Astrocyte of the cerebellum (primary cell): ENCODE data around the gene SUPT5H.

Experiments used
- DNase-seq: peaks from one replicate; pipeline ENCODE4 v3.0.0-alpha.2; 2011; ENCODE audit warnings: low read depth
- H3K4me3 ChIP-seq: 2 replicates; pipeline ENCODE4 v1.5.1; 2011; ENCODE audit warnings: mild to moderate bottlenecking, low read depth, low read length, moderate library complexity
- in situ Hi-C: cut with HindIII; loops from 2 replicates; pipeline ENCODE4 v1.10.0; 2017; ENCODE audit warnings: low sequenced_read_pairs
- TF ChIP-seq, protein P1 (sequence below): IDR thresholded peaks from 2 replicates; pipeline ENCODE4 v1.5.1; 2012; ENCODE audit warnings: low read length, low read depth, moderate library complexity, mild to moderate bottlenecking; ENCODE audit errors: missing control alignments

Gene SUPT5H

DNA sequence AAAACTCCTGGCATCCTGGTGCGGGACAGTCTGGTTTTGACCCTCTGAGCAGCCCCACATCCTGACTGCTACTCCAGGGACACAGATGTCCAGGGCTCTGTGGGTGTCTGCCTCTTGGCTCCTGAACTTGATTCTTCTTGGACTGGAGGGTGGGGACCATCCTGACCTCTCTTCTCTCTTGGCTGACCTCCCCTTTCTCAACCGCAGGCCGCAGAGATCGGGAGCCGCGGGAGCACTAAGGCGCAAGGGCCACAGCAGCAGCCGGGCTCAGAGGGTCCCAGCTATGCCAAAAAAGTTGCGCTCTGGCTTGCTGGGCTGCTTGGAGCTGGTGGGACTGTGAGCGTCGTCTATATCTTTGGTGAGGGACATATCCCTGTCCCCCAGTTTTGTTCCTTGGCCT, 36.3 kb downstream of the SUPT5H start:
- H3K4me3 ChIP-seq = peak overlapping the region; percentile 98
- in situ Hi-C loops = no loop called here
- TF ChIP-seq, protein P1, sequence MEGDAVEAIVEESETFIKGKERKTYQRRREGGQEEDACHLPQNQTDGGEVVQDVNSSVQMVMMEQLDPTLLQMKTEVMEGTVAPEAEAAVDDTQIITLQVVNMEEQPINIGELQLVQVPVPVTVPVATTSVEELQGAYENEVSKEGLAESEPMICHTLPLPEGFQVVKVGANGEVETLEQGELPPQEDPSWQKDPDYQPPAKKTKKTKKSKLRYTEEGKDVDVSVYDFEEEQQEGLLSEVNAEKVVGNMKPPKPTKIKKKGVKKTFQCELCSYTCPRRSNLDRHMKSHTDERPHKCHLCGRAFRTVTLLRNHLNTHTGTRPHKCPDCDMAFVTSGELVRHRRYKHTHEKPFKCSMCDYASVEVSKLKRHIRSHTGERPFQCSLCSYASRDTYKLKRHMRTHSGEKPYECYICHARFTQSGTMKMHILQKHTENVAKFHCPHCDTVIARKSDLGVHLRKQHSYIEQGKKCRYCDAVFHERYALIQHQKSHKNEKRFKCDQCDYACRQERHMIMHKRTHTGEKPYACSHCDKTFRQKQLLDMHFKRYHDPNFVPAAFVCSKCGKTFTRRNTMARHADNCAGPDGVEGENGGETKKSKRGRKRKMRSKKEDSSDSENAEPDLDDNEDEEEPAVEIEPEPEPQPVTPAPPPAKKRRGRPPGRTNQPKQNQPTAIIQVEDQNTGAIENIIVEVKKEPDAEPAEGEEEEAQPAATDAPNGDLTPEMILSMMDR = no peak
- no peak for DNase-seq

DNA sequence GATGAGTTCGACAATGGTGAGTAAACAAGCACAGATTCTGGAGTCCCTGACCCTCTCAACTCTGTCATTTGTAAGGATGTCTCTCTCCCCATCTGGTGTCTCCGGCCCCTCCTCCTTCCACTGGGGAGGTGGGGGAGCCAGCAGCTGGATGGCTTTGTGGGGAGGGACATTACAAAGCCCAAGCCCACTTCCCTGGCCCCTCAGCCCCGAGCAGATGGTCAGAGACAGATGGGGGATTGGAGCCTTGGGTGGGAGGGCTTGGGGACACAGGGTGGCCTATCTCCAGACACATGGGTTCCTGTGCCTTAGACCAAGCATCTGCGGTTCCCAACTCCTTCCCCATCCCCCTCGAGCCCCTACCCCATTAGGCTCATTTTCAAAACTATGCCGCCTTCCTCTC, 37.8 kb downstream of the SUPT5H start:
- H3K4me3 ChIP-seq = no peak overlapping the region
- TF ChIP-seq, protein P1 = no peak
- no peak for DNase-seq
- in situ Hi-C loops = no loop called here

DNA sequence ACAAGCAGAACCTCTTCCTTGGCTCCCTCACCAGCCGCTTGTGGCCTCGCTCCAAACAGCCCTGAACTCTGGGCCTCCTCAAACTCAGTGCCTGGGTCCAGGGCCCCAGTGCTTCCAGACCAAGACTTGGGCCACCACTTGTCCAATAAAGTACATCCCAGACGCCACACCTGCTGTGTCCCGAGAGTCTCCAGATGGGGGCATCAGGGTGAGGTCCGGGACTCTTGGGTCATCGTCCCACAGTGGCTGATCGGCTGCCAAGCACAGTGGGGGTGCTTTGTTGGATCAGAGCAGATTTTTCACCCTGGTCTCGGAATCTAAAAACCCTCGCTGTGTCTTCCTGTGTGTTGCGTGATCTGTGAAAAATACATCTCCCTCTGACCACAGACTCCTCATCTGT, 44.4 kb downstream of the SUPT5H start:
- in situ Hi-C loops = no loop called here
- no peak overlapping the region for H3K4me3 ChIP-seq
- DNase-seq = no peak
- TF ChIP-seq, protein P1 = no peak

DNA sequence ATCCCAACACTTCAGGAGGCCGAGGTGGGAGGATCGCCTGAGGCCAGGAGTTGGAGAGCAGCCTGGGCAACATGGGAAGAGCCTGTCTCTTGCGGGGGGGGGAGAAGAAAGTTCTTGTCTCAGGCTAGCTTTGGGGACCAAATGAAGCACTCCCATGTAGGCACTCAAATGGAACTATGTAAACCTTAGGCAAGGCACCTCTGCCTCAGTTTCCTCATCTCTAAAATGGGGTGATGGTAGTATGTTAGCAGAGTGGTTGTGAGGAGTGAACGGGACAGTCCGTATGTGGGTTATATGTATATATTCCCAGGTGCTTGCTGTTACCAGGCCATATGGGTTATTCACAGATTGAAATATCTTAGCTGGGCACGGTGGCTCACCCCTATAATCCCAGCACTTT, 46.8 kb downstream of the SUPT5H start:
- in situ Hi-C loops = no loop called here
- H3K4me3 ChIP-seq = no peak overlapping the region
- TF ChIP-seq, protein P1 = no peak
- no peak for DNase-seq

DNA sequence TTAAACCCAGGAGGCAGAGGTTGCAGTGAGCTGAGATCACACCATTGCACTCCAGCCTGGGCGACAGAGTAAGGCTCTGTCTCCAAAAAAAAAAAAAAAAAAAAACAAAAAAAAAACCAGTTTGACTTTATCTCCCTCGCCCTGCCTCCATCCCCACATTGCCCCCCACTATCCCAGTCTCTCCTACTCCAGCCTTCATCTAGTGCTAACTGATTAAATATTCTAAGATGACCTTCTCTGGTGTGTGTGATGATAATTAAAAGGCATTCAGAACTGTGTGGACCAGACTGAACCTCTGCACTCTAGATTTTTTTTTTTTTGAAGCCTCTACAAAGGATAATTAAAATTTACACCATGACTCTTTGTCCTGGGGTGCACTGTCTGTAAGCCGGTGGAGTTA, 47.4 kb downstream of the SUPT5H start:
- DNase-seq = no peak
- TF ChIP-seq, protein P1 = no peak
- H3K4me3 ChIP-seq = no peak overlapping the region
- in situ Hi-C loops = no loop called here

DNA sequence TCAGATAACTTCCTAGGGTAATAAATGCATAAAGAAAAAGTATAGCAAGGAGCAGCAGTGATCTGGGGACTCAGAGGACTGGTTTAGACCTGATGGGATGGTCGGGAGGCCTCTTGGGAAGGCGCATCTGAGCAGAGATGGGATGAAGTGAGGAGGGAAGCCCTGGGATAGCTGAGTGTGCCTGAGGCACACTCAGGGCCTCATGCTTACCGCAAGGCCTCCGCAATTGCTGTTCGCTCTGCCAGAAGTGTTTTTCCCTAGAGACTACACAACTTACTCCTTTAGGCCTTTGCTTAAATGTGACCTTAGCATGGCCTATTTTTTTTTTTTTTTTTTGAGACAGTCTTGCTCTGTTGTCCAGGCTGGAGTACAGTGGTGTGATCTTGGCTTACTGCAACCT, 49.3 kb downstream of the SUPT5H start:
- DNase-seq = no peak
- in situ Hi-C loops = no loop called here
- TF ChIP-seq, protein P1 = no peak
- H3K4me3 ChIP-seq = no peak overlapping the region

DNA sequence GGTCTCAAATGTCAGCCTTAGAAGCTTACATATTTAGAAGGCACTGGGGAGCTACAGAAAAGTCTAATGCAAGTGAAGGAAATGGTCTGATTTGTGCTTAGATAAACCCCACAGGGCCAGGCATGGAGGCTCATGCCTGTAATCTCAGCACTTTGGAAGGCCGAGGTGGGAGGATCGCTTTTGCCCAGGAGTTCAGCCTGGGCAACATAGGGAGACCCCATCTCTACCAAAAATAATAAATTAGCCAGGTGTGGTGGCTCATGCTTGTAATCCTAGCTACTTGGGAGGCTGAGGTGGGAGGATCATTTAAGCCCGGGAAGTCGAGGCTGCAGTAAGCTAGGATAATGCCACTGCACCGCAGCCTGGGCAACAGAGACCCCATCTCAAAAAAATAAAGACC, 50.7 kb downstream of the SUPT5H start:
- DNase-seq = no peak
- no peak overlapping the region for H3K4me3 ChIP-seq
- in situ Hi-C loops = no loop called here
- TF ChIP-seq, protein P1 = no peak
